ENCODE results near the gene TCF25.

- TF ChIP-seq CTCF (IDR thresholded peaks at IDR 0.05) (no peak), POLR2A (IDR thresholded peaks at IDR 0.05) (no peak)
Measured at GRCh38 chr16:89951509-89951908, 78.1 kb downstream of the TCF25 start.

All from thyroid gland (tissue), 4 donors.